ENCODE data around the gene DAW1.
A peak's percentile ranks its signal among the peaks of the same experiment; 100 is the strongest.

DAW1 gene

GRCh38 chr2:227872676-227873075 lies 1.2 kb downstream of the DAW1 start:
- no peak overlapping the region for H3K27ac Mint-ChIP-seq

GRCh38 chr2:227876300-227876801 lies 4.9 kb downstream of the DAW1 start:
- Mint-ChIP-seq H3K4me3 (no peak overlapping the region), H3K36me3 (ENCODE audit: low read depth) (no peaks in the 10 kb centered on the region), H3K4me1 (no peaks in the 10 kb centered on the region), H3K9me3 (no peaks in the 10 kb centered on the region), H3K27me3 (peaks cover 26% of the 10 kb centered on the region), H3K27ac (no peak overlapping the region)
- ATAC-seq (no peak), DNase-seq (no peak)

More at GRCh38 chr2:227872676-227873075, 1.2 kb downstream of the DAW1 start:
- DNase-seq (no peak), ATAC-seq (no peak)
- Mint-ChIP-seq H3K9me3 (no peaks in the 10 kb centered on the region), H3K4me3 (no peak overlapping the region), H3K27me3 (peaks cover 32% of the 10 kb centered on the region), H3K4me1 (no peaks in the 10 kb centered on the region), H3K36me3 (ENCODE audit: low read depth) (no peaks in the 10 kb centered on the region)

- H3K27me3 Mint-ChIP-seq, result peaks cover 25% of the 10 kb centered on the region
- H3K27ac Mint-ChIP-seq, result no peak overlapping the region
- H3K9me3 Mint-ChIP-seq, result no peaks in the 10 kb centered on the region
- no peak overlapping the region for H3K4me3 Mint-ChIP-seq
- no peak for DNase-seq
- H3K4me1 Mint-ChIP-seq, result no peaks in the 10 kb centered on the region
- ATAC-seq, result no peak
- H3K36me3 Mint-ChIP-seq (ENCODE audit: low read depth), result no peaks in the 10 kb centered on the region
Observed at GRCh38 chr2:227877421-227878310, 6.2 kb downstream of the DAW1 start.

- ATAC-seq (no peak), DNase-seq (no peak)
- no peak overlapping the region for H3K27ac Mint-ChIP-seq
- H3K4me3 Mint-ChIP-seq, result no peak overlapping the region
- H3K27me3 Mint-ChIP-seq, result peaks cover 9% of the 10 kb centered on the region
- no peaks in the 10 kb centered on the region for H3K4me1 Mint-ChIP-seq
- H3K36me3 Mint-ChIP-seq (ENCODE audit: low read depth), result no peaks in the 10 kb centered on the region
- H3K9me3 Mint-ChIP-seq, result no peaks in the 10 kb centered on the region
Observed at GRCh38 chr2:227880460-227880859, 9.0 kb downstream of the DAW1 start.

- no peaks in the 10 kb centered on the region for H3K36me3 Mint-ChIP-seq (ENCODE audit: low read depth)
- DNase-seq (no peak), ATAC-seq (no peak)
- H3K4me3 Mint-ChIP-seq, result no peak overlapping the region
- H3K27me3 Mint-ChIP-seq, result peaks cover 7% of the 10 kb centered on the region
- no peaks in the 10 kb centered on the region for H3K9me3 Mint-ChIP-seq
- H3K4me1 Mint-ChIP-seq, result no peaks in the 10 kb centered on the region
- no peak overlapping the region for H3K27ac Mint-ChIP-seq
Observed at GRCh38 chr2:227881866-227882517, 10.6 kb downstream of the DAW1 start.

- no peak overlapping the region for H3K4me3 Mint-ChIP-seq
- peak; percentile 59 for ATAC-seq
- H3K9me3 Mint-ChIP-seq, result no peaks in the 10 kb centered on the region
- H3K36me3 Mint-ChIP-seq (ENCODE audit: low read depth), result no peaks in the 10 kb centered on the region
- H3K27ac Mint-ChIP-seq, result no peak overlapping the region
- no peaks in the 10 kb centered on the region for H3K4me1 Mint-ChIP-seq
- peaks cover 7% of the 10 kb centered on the region for H3K27me3 Mint-ChIP-seq
- DNase-seq, result peak; percentile 68
Observed at GRCh38 chr2:227884511-227884947, 13.1 kb downstream of the DAW1 start.

- ATAC-seq (no peak), DNase-seq (no peak)
- H3K4me1 Mint-ChIP-seq, result no peaks in the 10 kb centered on the region
- H3K4me3 Mint-ChIP-seq, result no peak overlapping the region
- H3K9me3 Mint-ChIP-seq, result no peaks in the 10 kb centered on the region
- H3K36me3 Mint-ChIP-seq (ENCODE audit: low read depth), result no peaks in the 10 kb centered on the region
- H3K27me3 Mint-ChIP-seq, result peaks cover 2% of the 10 kb centered on the region
- no peak overlapping the region for H3K27ac Mint-ChIP-seq
Observed at GRCh38 chr2:227886149-227886548, 14.7 kb downstream of the DAW1 start.

GRCh38 chr2:227888289-227888688 lies 16.9 kb downstream of the DAW1 start:
- Mint-ChIP-seq H3K27ac (no peak overlapping the region), H3K4me3 (no peak overlapping the region), H3K36me3 (ENCODE audit: low read depth) (no peaks in the 10 kb centered on the region), H3K9me3 (no peaks in the 10 kb centered on the region), H3K4me1 (no peaks in the 10 kb centered on the region), H3K27me3 (peaks cover 2% of the 10 kb centered on the region)
- no peak for ATAC-seq
- no peak for DNase-seq

GRCh38 chr2:227889336-227889735 lies 17.9 kb downstream of the DAW1 start:
- Mint-ChIP-seq H3K27ac (no peak overlapping the region), H3K4me3 (no peak overlapping the region), H3K27me3 (peaks cover 2% of the 10 kb centered on the region), H3K36me3 (ENCODE audit: low read depth) (no peaks in the 10 kb centered on the region), H3K9me3 (no peaks in the 10 kb centered on the region), H3K4me1 (no peaks in the 10 kb centered on the region)
- no peak for ATAC-seq
- no peak for DNase-seq

GRCh38 chr2:227890495-227891079 lies 19.2 kb downstream of the DAW1 start:
- no peaks in the 10 kb centered on the region for H3K9me3 Mint-ChIP-seq
- ATAC-seq, result peak; percentile 54
- no peak for DNase-seq
- peaks cover 2% of the 10 kb centered on the region for H3K27me3 Mint-ChIP-seq
- H3K27ac Mint-ChIP-seq, result no peak overlapping the region
- no peaks in the 10 kb centered on the region for H3K4me1 Mint-ChIP-seq
- H3K4me3 Mint-ChIP-seq, result no peak overlapping the region
- no peaks in the 10 kb centered on the region for H3K36me3 Mint-ChIP-seq (ENCODE audit: low read depth)

- ATAC-seq (no peak), DNase-seq (no peak)
- Mint-ChIP-seq H3K36me3 (ENCODE audit: low read depth) (no peaks in the 10 kb centered on the region), H3K27me3 (peaks cover 2% of the 10 kb centered on the region), H3K4me3 (no peak overlapping the region), H3K27ac (no peak overlapping the region), H3K4me1 (no peaks in the 10 kb centered on the region), H3K9me3 (no peaks in the 10 kb centered on the region)
Observed at GRCh38 chr2:227891673-227892072, 20.2 kb downstream of the DAW1 start.

- Mint-ChIP-seq H3K27me3 (peaks cover 8% of the 10 kb centered on the region), H3K4me1 (no peaks in the 10 kb centered on the region), H3K27ac (no peak overlapping the region), H3K36me3 (ENCODE audit: low read depth) (no peaks in the 10 kb centered on the region), H3K9me3 (no peaks in the 10 kb centered on the region), H3K4me3 (no peak overlapping the region)
- no peak for DNase-seq
- ATAC-seq, result no peak
Observed at GRCh38 chr2:227903381-227903780, 31.9 kb downstream of the DAW1 start.

GRCh38 chr2:227906991-227907390 lies 35.6 kb downstream of the DAW1 start:
- Mint-ChIP-seq H3K27ac (no peak overlapping the region), H3K27me3 (peaks cover 4% of the 10 kb centered on the region), H3K36me3 (ENCODE audit: low read depth) (no peaks in the 10 kb centered on the region), H3K9me3 (no peaks in the 10 kb centered on the region), H3K4me1 (no peaks in the 10 kb centered on the region), H3K4me3 (no peak overlapping the region)
- no peak for ATAC-seq
- no peak for DNase-seq

GRCh38 chr2:227908266-227909054 lies 37.0 kb downstream of the DAW1 start:
- Mint-ChIP-seq H3K4me3 (no peak overlapping the region), H3K4me1 (no peaks in the 10 kb centered on the region), H3K27me3 (peaks cover 4% of the 10 kb centered on the region), H3K9me3 (no peaks in the 10 kb centered on the region), H3K27ac (no peak overlapping the region), H3K36me3 (ENCODE audit: low read depth) (no peaks in the 10 kb centered on the region)
- no peak for ATAC-seq
- no peak for DNase-seq

Data from activated naive CD8-positive, alpha-beta T cell treated with anti-CD3 and anti-CD28 coated beads, Interleukin-2, amount 50 U/mL, for 24 hours (primary cell).